Chondrocyte (in vitro differentiated cells): ENCODE measurements around the gene S100A16. TPM values are rescaled to one million over a fixed set of nuclear protein-coding genes. Genes with fewer than 3 reads are reported as not detected.
"Not testable (repeated sequence)": the region's sequence is repeated elsewhere in the genome, so short reads cannot be mapped to it uniquely, and the experiment has no call there.

Source experiments
- DNase-seq: peaks from one replicate; pipeline ENCODE4 v3.0.0; 2021; ENCODE audit warnings: mixed read lengths, low spot score
- H3K27ac Mint-ChIP-seq: one replicate; pipeline ENCODE4 v1.8.0; 2021; ENCODE audit warnings: mild to moderate bottlenecking, moderate library complexity, mixed read lengths; ENCODE audit not compliant: unreplicated experiment
- H3K27me3 Mint-ChIP-seq: 2 replicates; pipeline ENCODE4 v1.8.0; 2021; ENCODE audit warnings: low read depth, mixed read lengths
- H3K36me3 Mint-ChIP-seq: 2 replicates; pipeline ENCODE4 v1.8.0; 2021; ENCODE audit warnings: low read depth, mixed read lengths
- H3K4me1 Mint-ChIP-seq: 2 replicates; pipeline ENCODE4 v1.8.0; 2021; ENCODE audit warnings: low read depth, mild to moderate bottlenecking, mixed read lengths
- H3K4me3 Mint-ChIP-seq: one replicate; pipeline ENCODE4 v1.8.0; 2021; ENCODE audit warnings: mild to moderate bottlenecking, moderate library complexity, mixed read lengths; ENCODE audit not compliant: unreplicated experiment
- H3K9me3 Mint-ChIP-seq: 2 replicates; pipeline ENCODE4 v1.8.0; 2021; ENCODE audit warnings: low read depth, mixed read lengths
- CTCF ChIP-seq: fragments of 200-600 bp; sonication (generic); IDR thresholded peaks from 2 replicates; pipeline ENCODE4 v1.5.0; 2021; ENCODE audit warnings: antibody characterized with exemption, mild to moderate bottlenecking, moderate library complexity
- total RNA-seq: library from RNA; stranded (reverse); gene quantifications from 3 replicates; pipeline ENCODE4 v1.2.1, GENCODE V29; 2021

The S100A16 gene
- total RNA-seq, 1 donor from 2014 or later: 111 TPM

- Mint-ChIP-seq H3K4me1 (peaks cover 3% of the 10 kb centered on the region), H3K27me3 (no peaks in the 10 kb centered on the region), H3K4me3 (no peak overlapping the region), H3K36me3 (peaks cover 4% of the 10 kb centered on the region), H3K9me3 (no peaks in the 10 kb centered on the region), H3K27ac (no peak overlapping the region)
- DNase-seq: no peak
- no peak for TF ChIP-seq CTCF
These were observed 14.4 kb downstream of the S100A16 start for GRCh38 chr1:153598309-153599172.

GRCh38 chr1:153597206-153597605 lies 15.7 kb downstream of the S100A16 start:
- H3K4me1 Mint-ChIP-seq: peaks cover 3% of the 10 kb centered on the region
- no peak for DNase-seq
- H3K27ac Mint-ChIP-seq: no peak overlapping the region
- H3K4me3 Mint-ChIP-seq: no peak overlapping the region
- no peaks in the 10 kb centered on the region for H3K27me3 Mint-ChIP-seq
- no peak for TF ChIP-seq CTCF
- H3K9me3 Mint-ChIP-seq: no peaks in the 10 kb centered on the region
- H3K36me3 Mint-ChIP-seq: peaks cover 4% of the 10 kb centered on the region

GRCh38 chr1:153592748-153593147 lies 20.2 kb downstream of the S100A16 start:
- no peak for TF ChIP-seq CTCF
- Mint-ChIP-seq H3K4me3 (no peak overlapping the region), H3K27ac (no peak overlapping the region), H3K36me3 (no peaks in the 10 kb centered on the region), H3K27me3 (no peaks in the 10 kb centered on the region), H3K4me1 (no peaks in the 10 kb centered on the region), H3K9me3 (no peaks in the 10 kb centered on the region)
- DNase-seq: no peak

GRCh38 chr1:153588482-153588881 lies 24.5 kb downstream of the S100A16 start:
- Mint-ChIP-seq H3K4me3 (no peak overlapping the region), H3K27ac (no peak overlapping the region), H3K4me1 (peaks cover 11% of the 10 kb centered on the region), H3K9me3 (no peaks in the 10 kb centered on the region), H3K36me3 (no peaks in the 10 kb centered on the region), H3K27me3 (no peaks in the 10 kb centered on the region)
- TF ChIP-seq CTCF: no peak
- DNase-seq: no peak

- not testable (repeated sequence) for H3K27me3 Mint-ChIP-seq, H3K4me3 Mint-ChIP-seq, H3K27ac Mint-ChIP-seq, DNase-seq, H3K9me3 Mint-ChIP-seq, H3K36me3 Mint-ChIP-seq
- H3K4me1 Mint-ChIP-seq: peaks cover 11% of the 10 kb centered on the region
These were observed 24.9 kb downstream of the S100A16 start for GRCh38 chr1:153588033-153588432.

GRCh38 chr1:153587314-153587713 lies 25.6 kb downstream of the S100A16 start:
- H3K9me3 Mint-ChIP-seq: no peaks in the 10 kb centered on the region
- no peak overlapping the region for H3K27ac Mint-ChIP-seq
- H3K27me3 Mint-ChIP-seq: no peaks in the 10 kb centered on the region
- H3K36me3 Mint-ChIP-seq: no peaks in the 10 kb centered on the region
- peaks cover 11% of the 10 kb centered on the region for H3K4me1 Mint-ChIP-seq
- H3K4me3 Mint-ChIP-seq: no peak overlapping the region
- DNase-seq: no peak
- TF ChIP-seq CTCF: no peak
